GM19463 (cell line): Measurements from ENCODE around the gene NRP2.

Experiments
- ATAC-seq: cut with Tn5 transposase; IDR thresholded peaks from one replicate; pipeline ENCODE4 v1.9.1; 2021; ENCODE audit warnings: mild to moderate bottlenecking, moderate library complexity; ENCODE audit not compliant: unreplicated experiment

NRP2 gene

GRCh38 chr2:205845446-205845845 is 163.1 kb downstream of the NRP2 start:
- no peak for ATAC-seq
